Activated naive CD8-positive, alpha-beta T cell treated with anti-CD3 and anti-CD28 coated beads, Interleukin-2, amount 50 U/mL, for 16 hours (primary cell): Measurements from ENCODE around the gene CDRT15.
"Not testable (repeated sequence)": the region's sequence is repeated elsewhere in the genome, so short reads cannot be mapped to it uniquely, and the experiment has no call there.

Experiments
- DNase-seq: peaks from one replicate; pipeline ENCODE4 v3.0.0-alpha.2; 2020; ENCODE audit warnings: low read depth, low spot score

CDRT15 gene

GRCh38 chr17:14186443-14186842 is 50.2 kb downstream of the CDRT15 start:
- DNase-seq = not testable (repeated sequence)
